H1 (cell line): ENCODE measurements around the gene MYO7B. TPM values are rescaled to one million over a fixed set of nuclear protein-coding genes. Genes with fewer than 3 reads are reported as not detected.

Source experiments
- CTCF ChIA-PET: fragments of 300-600 bp; sonication (Branson Sonifier 250); formaldehyde crosslinking; loops from one replicate; lab custom pipeline; 2021; ENCODE audit not compliant: partially characterized antibody; lab: Charles Lee
- POLR2A ChIA-PET: fragments of 300-600 bp; sonication (Branson Sonifier 250); formaldehyde crosslinking; loops from one replicate; lab custom pipeline; 2021; ENCODE audit warnings: inconsistent platforms; ENCODE audit not compliant: partially characterized antibody; lab: Charles Lee
- DNase-seq, 2 experiments: peaks; one replicate each; pipeline versions ENCODE4 v3.0.0 to v3.0.0-alpha.2; 2010 to 2022; ENCODE audit warnings: low spot score in 2 of 2, low read depth in 1 of 2, mixed read lengths in 1 of 2
- FAIRE-seq: peaks from 2 replicates; lab custom pipeline; 2011; peaks lifted over from hg19 to GRCh38; lab: Jason Lieb, UNC
- H2AFZ ChIP-seq: 2 replicates; pipeline ENCODE4 v1.8.1; 2012; ENCODE audit warnings: low read length, inconsistent platforms
- H2AK5ac ChIP-seq: 2 replicates; pipeline ENCODE4 v1.6.1; 2013; ENCODE audit warnings: low read depth, low read length
- H2BK120ac ChIP-seq: replicated peaks from 2 replicates; pipeline ENCODE3; 2013; ENCODE audit warnings: low read depth, low read length, inconsistent platforms
- H2BK12ac ChIP-seq: 2 replicates; pipeline ENCODE4 v1.6.1; 2013; ENCODE audit warnings: low read depth, low read length
- H2BK15ac ChIP-seq: 2 replicates; pipeline ENCODE4 v1.6.1; 2013; ENCODE audit warnings: low read length
- H2BK20ac ChIP-seq: 2 replicates; pipeline ENCODE4 v1.6.1; 2013; ENCODE audit warnings: low read length
- H2BK5ac ChIP-seq: 2 replicates; pipeline ENCODE4 v1.6.1; 2013; ENCODE audit warnings: low read depth, low read length
- H3K14ac ChIP-seq: 2 replicates; pipeline ENCODE4 v1.6.1; 2013; ENCODE audit warnings: inconsistent platforms; ENCODE audit not compliant: insufficient read length
- H3K18ac ChIP-seq: 2 replicates; pipeline ENCODE4 v1.6.1; 2013; ENCODE audit warnings: low read length; ENCODE audit errors: extremely low read depth
- H3K23ac ChIP-seq: 2 replicates; pipeline ENCODE4 v1.6.1; 2013; ENCODE audit warnings: inconsistent platforms; ENCODE audit not compliant: insufficient read length
- H3K23me2 ChIP-seq: 2 replicates; pipeline ENCODE4 v1.6.1; 2013; ENCODE audit warnings: low read depth, low read length
- H3K27ac ChIP-seq: 2 replicates; pipeline ENCODE4 v1.6.1; 2011; ENCODE audit warnings: low read depth, low read length, inconsistent platforms
- H3K27me3 ChIP-seq, 4 experiments: replicated peaks in 1 of 4; 1 replicate in 1 of 4; 2 replicates in 3 of 4; pipeline versions ENCODE4 v1.6.1 to v1.8.1; 2011 to 2013; ENCODE audit warnings: low read length in 3 of 4, mild to moderate bottlenecking in 3 of 4, inconsistent platforms in 2 of 4, mixed read lengths in 2 of 4, moderate library complexity in 1 of 4; ENCODE audit not compliant: control insufficient read depth in 3 of 4, insufficient read depth in 3 of 4; ENCODE audit errors: extremely low read depth in 1 of 4
- H3K36me3 ChIP-seq, 4 experiments: 2 replicates each; pipeline versions ENCODE4 v1.6.1 to v1.8.1; 2011 to 2013; ENCODE audit warnings: mild to moderate bottlenecking in 4 of 4, low read length in 3 of 4, moderate library complexity in 2 of 4, control low read depth in 1 of 4, inconsistent platforms in 1 of 4; ENCODE audit not compliant: insufficient read depth in 4 of 4, control insufficient read depth in 2 of 4
- H3K4ac ChIP-seq: replicated peaks from 2 replicates; pipeline ENCODE3; 2013; ENCODE audit warnings: low read length, low read depth, mixed read lengths, inconsistent platforms; ENCODE audit not compliant: insufficient read length
- H3K4me1 ChIP-seq, 4 experiments: replicated peaks in 1 of 4; 1 replicate in 1 of 4; 2 replicates in 3 of 4; pipeline versions ENCODE4 v1.6.1 to v1.8.1; 2011 to 2013; ENCODE audit warnings: low read length in 3 of 4, inconsistent platforms in 2 of 4, mixed read lengths in 1 of 4; ENCODE audit not compliant: insufficient read depth in 4 of 4, control insufficient read depth in 3 of 4
- H3K4me2 ChIP-seq, 2 experiments: 2 replicates each; pipeline versions ENCODE4 v1.6.1 to v1.8.1; 2011 to 2013; ENCODE audit warnings: low read depth in 2 of 2, low read length in 2 of 2, control low read depth in 1 of 2, inconsistent platforms in 1 of 2, mild to moderate bottlenecking in 1 of 2; ENCODE audit not compliant: insufficient read depth in 1 of 2
- H3K4me3 ChIP-seq, 4 experiments: fragments of 200-600, 300-600 bp in 1 of 4; sonication (generic), shearing (Covaris generic), sonication (Bioruptor Twin) in 1 of 4; 2 replicates each; pipeline versions ENCODE4 v1.5.1 to v1.8.1; 2011 to 2016; ENCODE audit warnings: low read length in 4 of 4, low read depth in 3 of 4, control low read depth in 2 of 4, inconsistent platforms in 2 of 4, mild to moderate bottlenecking in 2 of 4, mixed read lengths in 1 of 4, moderate library complexity in 1 of 4; ENCODE audit not compliant: insufficient read depth in 2 of 4; ENCODE audit errors: extremely low read depth in 1 of 4
- H3K56ac ChIP-seq: replicated peaks from 2 replicates; pipeline ENCODE3; 2013; ENCODE audit warnings: low read depth, mild to moderate bottlenecking, mixed read lengths, low read length, inconsistent platforms; ENCODE audit not compliant: insufficient read length
- H3K79me1 ChIP-seq: 2 replicates; pipeline ENCODE4 v1.6.1; 2013; ENCODE audit warnings: low read depth, low read length, control low read depth
- H3K79me2 ChIP-seq, 2 experiments: 2 replicates each; pipeline versions ENCODE4 v1.6.1 to v1.8.1; 2012 to 2013; ENCODE audit warnings: low read length in 2 of 2, mild to moderate bottlenecking in 2 of 2, inconsistent platforms in 1 of 2; ENCODE audit not compliant: insufficient read depth in 2 of 2, control insufficient read depth in 1 of 2
- H3K9ac ChIP-seq, 4 experiments: replicated peaks in 1 of 4; 1 replicate in 1 of 4; 2 replicates in 3 of 4; pipeline versions ENCODE4 v1.6.1 to v1.8.1; 2011 to 2013; ENCODE audit warnings: low read depth in 3 of 4, low read length in 3 of 4, control low read depth in 2 of 4, mild to moderate bottlenecking in 2 of 4, moderate library complexity in 2 of 4, inconsistent platforms in 1 of 4; ENCODE audit errors: extremely low read depth in 1 of 4
- H3K9me3 ChIP-seq, 2 experiments: 2 replicates each; pipeline versions ENCODE4 v1.6.1 to v1.8.1; 2012 to 2013; ENCODE audit warnings: mild to moderate bottlenecking in 2 of 2, moderate library complexity in 2 of 2, control low read depth in 1 of 2, inconsistent platforms in 1 of 2, low read depth in 1 of 2, low read length in 1 of 2, mixed read lengths in 1 of 2; ENCODE audit not compliant: insufficient read depth in 2 of 2
- H4K20me1 ChIP-seq, 2 experiments: replicated peaks in 1 of 2; 2 replicates each; pipeline versions ENCODE3 to v1.8.1; 2011 to 2013; ENCODE audit warnings: inconsistent platforms in 2 of 2, low read length in 2 of 2, mild to moderate bottlenecking in 1 of 2; ENCODE audit not compliant: insufficient read depth in 2 of 2, control insufficient read depth in 1 of 2
- H4K5ac ChIP-seq: 2 replicates; pipeline ENCODE4 v1.6.1; 2013; ENCODE audit warnings: low read length, low read depth, mixed read lengths, inconsistent platforms; ENCODE audit not compliant: insufficient read length
- H4K8ac ChIP-seq: 2 replicates; pipeline ENCODE4 v1.8.0; 2013; ENCODE audit warnings: mild to moderate bottlenecking, moderate library complexity, low read length, inconsistent platforms; ENCODE audit not compliant: insufficient read depth; ENCODE audit errors: extremely low read depth
- H4K91ac ChIP-seq: replicated peaks from 2 replicates; pipeline ENCODE3; 2013; ENCODE audit warnings: low read length, mixed read lengths, inconsistent platforms; ENCODE audit not compliant: insufficient read length
- TEAD4 ChIP-seq: IDR thresholded peaks from 2 replicates; pipeline ENCODE4 v1.6.1; 2012; ENCODE audit warnings: low read depth, low read length, inconsistent platforms, mixed read lengths
- WGBS, 2 experiments: shearing (Covaris generic) in 1 of 2; methylation state at CpG; one replicate each; pipeline versions ENCODE4 v1.1.6 to v1.1.7; 2013 to 2015; ENCODE audit warnings: low lambda C conversion rate in 2 of 2, mixed read lengths in 2 of 2, inconsistent platforms in 1 of 2, low coverage in 1 of 2, missing lambda C conversion rate in 1 of 2; ENCODE audit not compliant: insufficient replicate concordance in 2 of 2, insufficient coverage in 1 of 2, insufficient read length in 1 of 2; ENCODE audit errors: extremely low coverage in 1 of 2, missing lambda C conversion rate in 1 of 2; 5-methylcytosine and 5-hydroxymethylcytosine counted together
- polyA plus RNA-seq, 7 experiments: library from polyadenylated mRNA; depleted of rRNA in 3 of 7; stranded (reverse) in 5 of 7; unstranded in 2 of 7; fragments of >200 nt in 5 of 7; fragments of 200-250 nt in 2 of 7; gene quantifications; 1 replicate in 5 of 7; 2 replicates in 1 of 7; 4 replicates in 1 of 7; pipeline versions ENCODE4 v1.2.1 to v1.2.3, GENCODE V29; 2011 to 2013; ENCODE audit warnings: missing spikeins in 2 of 7, mixed read lengths in 2 of 7
- total RNA-seq: library from RNA; stranded (reverse); fragmentation: NEBNext Ultra II Directional; extraction: Animal tissue kit (Norgen Biotek cat#: 25700); gene quantifications from 2 replicates; pipeline ENCODE4 v1.2.1, GENCODE V29; 2021

MYO7B gene
- total and polyA plus RNA-seq, 2 of the 8 experiments (the other 6 are each of a cell fraction or from before 2014, with no cell fraction given), result not detected

- H3K27ac ChIP-seq, result no peak overlapping the region
- H3K79me1 ChIP-seq, result no peaks in the 10 kb centered on the region
- no peak overlapping the region for H3K9ac ChIP-seq
- H3K23ac ChIP-seq, result no peak overlapping the region
- H2BK5ac ChIP-seq, result no peak overlapping the region
- CTCF ChIA-PET, result interaction anchor here (1.0 to 2.6 kb wide), 8 partner anchors 9 to 505 kb away, joined by 3 to 13 read pairs (median 4); no protein-coding TSS in a partner anchor
- no peaks in the 10 kb centered on the region for H3K79me2 ChIP-seq
- peaks cover 0 to 6% (median 4%) of the 10 kb centered on the region in 4 experiments; a peak in 3 of 7 replicates for H3K4me1 ChIP-seq
- H2BK20ac ChIP-seq, result no peak overlapping the region
- whole genome bisulfite sequencing, 2 experiments, result 79% methylated on average over 5 of the region's 5 CpGs; no CpG with 5 or more reads in 1 of the 2 experiments
- H3K27me3 ChIP-seq, result no peaks in the 10 kb centered on the region
- no peak overlapping the region for H3K4me2 ChIP-seq
- POLR2A ChIA-PET, result interaction anchor here (1.0 to 1.9 kb wide), 3 partner anchors 9 to 33 kb away, joined by 3 to 4 read pairs (median 3); partner anchors contain the start of gene IWS1
- H3K56ac ChIP-seq, result no peak overlapping the region
- H2AFZ ChIP-seq, result no peak overlapping the region
- H4K8ac ChIP-seq, result no peak overlapping the region
- no peak for FAIRE-seq
- no peak overlapping the region for H2AK5ac ChIP-seq
- no peaks in the 10 kb centered on the region for H3K9me3 ChIP-seq
- no peaks in the 10 kb centered on the region for H3K23me2 ChIP-seq
- no peak overlapping the region for H3K4ac ChIP-seq
- no peak overlapping the region for H3K14ac ChIP-seq
- H3K4me3 ChIP-seq, result no peak overlapping the region
- H2BK12ac ChIP-seq, result no peak overlapping the region
- no peak overlapping the region for H4K91ac ChIP-seq
- H2BK15ac ChIP-seq, result 0 out of 2 replicates have a peak overlapping the region, but pooled peaks have one; percentile 12
- no peak overlapping the region for H2BK120ac ChIP-seq
- DNase-seq, result no peak
- H4K5ac ChIP-seq, result no peak overlapping the region
- H3K36me3 ChIP-seq, result no peaks in the 10 kb centered on the region
- no peaks in the 10 kb centered on the region for H4K20me1 ChIP-seq
- H3K18ac ChIP-seq, result no peak overlapping the region
- TF ChIP-seq TEAD4, result no peak
Observed at GRCh38 chr2:127559454-127559853, 24.0 kb downstream of the MYO7B start.
